GM21529 (cell line): ENCODE measurements around the gene IL5.
A peak's percentile ranks its signal among the peaks of the same experiment; 100 is the strongest.

Experiments used
- ATAC-seq: cut with Tn5 transposase; IDR thresholded peaks from one replicate; pipeline ENCODE4 v1.9.1; 2021; ENCODE audit not compliant: unreplicated experiment

Gene IL5

GRCh38 chr5:132499440-132500243 lies 43.7 kb downstream of the IL5 start:
- ATAC-seq: no peak

GRCh38 chr5:132498686-132499271 lies 44.5 kb downstream of the IL5 start:
- ATAC-seq: no peak

GRCh38 chr5:132498152-132498551 lies 45.2 kb downstream of the IL5 start:
- no peak for ATAC-seq

GRCh38 chr5:132497488-132497997 lies 45.8 kb downstream of the IL5 start:
- ATAC-seq: no peak

GRCh38 chr5:132496631-132497487 lies 46.5 kb downstream of the IL5 start:
- ATAC-seq: peak; percentile 48

- peak; percentile 42 for ATAC-seq
These were observed 47.1 kb downstream of the IL5 start for GRCh38 chr5:132496191-132496630.

GRCh38 chr5:132495667-132496190 lies 47.6 kb downstream of the IL5 start:
- ATAC-seq: peak; percentile 32

GRCh38 chr5:132493821-132494220 lies 49.5 kb downstream of the IL5 start:
- ATAC-seq: no peak

GRCh38 chr5:132493241-132493640 lies 50.1 kb downstream of the IL5 start:
- no peak for ATAC-seq

GRCh38 chr5:132492386-132493125 lies 50.8 kb downstream of the IL5 start:
- no peak for ATAC-seq
